Naive thymus-derived CD4-positive, alpha-beta T cell (primary cell): ENCODE results near the gene CKAP5. TPM values are rescaled to one million over a fixed set of nuclear protein-coding genes. Genes with fewer than 3 reads are reported as not detected.

ENCODE experiments used
- ATAC-seq: fragments of 150-1000 bp; cut with Tn5 transposase; 2 replicates; pipeline ENCODE4 v1.10.0; 2021; ENCODE audit warnings: mild to moderate bottlenecking, moderate library complexity
- CTCF ChIA-PET: fragments of 350-600 bp; sonication (Branson Sonifier 250); formaldehyde crosslinking; loops from one replicate; lab custom pipeline; 2021; ENCODE audit warnings: antibody characterized with exemption; lab: Charles Lee
- POLR2A ChIA-PET: fragments of 350-600 bp; sonication (Branson Sonifier 250); formaldehyde crosslinking; loops from one replicate; lab custom pipeline; 2021; ENCODE audit warnings: antibody characterized with exemption, inconsistent platforms; lab: Charles Lee
- DNase-seq, 9 donors: peaks; one replicate each; pipeline versions ENCODE4 v3.0.0 to v3.0.0-alpha.2; 2020 to 2022; ENCODE audit warnings: mixed read lengths in 1 of 9
- H3K27ac ChIP-seq: one replicate; pipeline ENCODE4 v1.7.0; 2013; ENCODE audit warnings: mild to moderate bottlenecking, low read depth, low read length, moderate library complexity
- H3K27me3 ChIP-seq, 2 donors: one replicate each; pipeline ENCODE4 v1.7.0; 2013; ENCODE audit warnings: low read length in 2 of 2, mild to moderate bottlenecking in 2 of 2, moderate library complexity in 2 of 2; ENCODE audit not compliant: control insufficient read depth in 2 of 2, insufficient read depth in 2 of 2
- H3K36me3 ChIP-seq, 3 experiments: 1 replicate in 2 of 3; 2 replicates in 1 of 3; pipeline ENCODE4 v1.7.0; 2013; ENCODE audit warnings: low read length in 3 of 3, mild to moderate bottlenecking in 3 of 3, moderate library complexity in 1 of 3; ENCODE audit not compliant: insufficient read depth in 3 of 3, control insufficient read depth in 2 of 3
- H3K4me1 ChIP-seq, 2 donors: one replicate each; pipeline ENCODE4 v1.7.0; 2013; ENCODE audit warnings: low read length in 2 of 2, mild to moderate bottlenecking in 2 of 2, moderate library complexity in 1 of 2; ENCODE audit not compliant: control insufficient read depth in 2 of 2, insufficient read depth in 2 of 2
- H3K4me3 ChIP-seq: 2 replicates; pipeline ENCODE4 v1.7.0; 2013; ENCODE audit warnings: mild to moderate bottlenecking, low read length
- H3K9me3 ChIP-seq, 3 experiments: 1 replicate in 2 of 3; 2 replicates in 1 of 3; pipeline ENCODE4 v1.7.0; 2013; ENCODE audit warnings: low read length in 3 of 3; ENCODE audit not compliant: control insufficient read depth in 2 of 3
- H3K27ac Mint-ChIP-seq, 9 donors: one replicate each; pipeline ENCODE4 v1.8.0; 2020 to 2022; ENCODE audit warnings: mixed read lengths in 9 of 9, mild to moderate bottlenecking in 8 of 9, moderate library complexity in 5 of 9, inconsistent platforms in 2 of 9
- H3K27me3 Mint-ChIP-seq, 5 donors: one replicate each; pipeline ENCODE4 v1.8.0; 2021 to 2022; ENCODE audit warnings: mixed read lengths in 5 of 5, mild to moderate bottlenecking in 1 of 5
- H3K36me3 Mint-ChIP-seq, 5 donors: one replicate each; pipeline ENCODE4 v1.8.0; 2020 to 2022; ENCODE audit warnings: mixed read lengths in 5 of 5, mild to moderate bottlenecking in 3 of 5, inconsistent platforms in 1 of 5
- H3K4me1 Mint-ChIP-seq, 7 donors: one replicate each; pipeline ENCODE4 v1.8.0; 2020 to 2022; ENCODE audit warnings: mixed read lengths in 7 of 7, mild to moderate bottlenecking in 3 of 7, inconsistent platforms in 1 of 7
- H3K4me3 Mint-ChIP-seq, 10 donors: one replicate each; pipeline ENCODE4 v1.8.0; 2020 to 2022; ENCODE audit warnings: mild to moderate bottlenecking in 10 of 10, mixed read lengths in 10 of 10, moderate library complexity in 6 of 10, inconsistent platforms in 2 of 10
- H3K9me3 Mint-ChIP-seq, 11 donors: one replicate each; pipeline ENCODE4 v1.8.0; 2020 to 2022; ENCODE audit warnings: mixed read lengths in 11 of 11, mild to moderate bottlenecking in 4 of 11, inconsistent platforms in 1 of 11, moderate library complexity in 1 of 11
- intact Hi-C, 2 donors: fragments of 100-400 bp; cut with micrococcal nuclease; formaldehyde crosslinking; loops; one replicate each; pipeline ENCODE4 v1.15.1; 2023
- polyA plus RNA-seq, 2 donors: library from polyadenylated mRNA; unstranded; fragments of 300-500 nt; fragmentation: Illumina TruSeq; gene quantifications; one replicate each; pipeline ENCODE4 v1.2.3, GENCODE V29; 2021
- total RNA-seq, 6 experiments: library from RNA in 5 of 6; stranded (reverse) in 5 of 6; gene quantifications; 1 replicate in 5 of 6; 2 replicates in 1 of 6; pipeline ENCODE4 v1.2.3 and lab custom pipeline; 2021 to 2026

CKAP5 gene
- total and polyA plus RNA-seq, 7 experiments from 2014 or later, result 10.9 to 126 (median 45.2) TPM

DNA sequence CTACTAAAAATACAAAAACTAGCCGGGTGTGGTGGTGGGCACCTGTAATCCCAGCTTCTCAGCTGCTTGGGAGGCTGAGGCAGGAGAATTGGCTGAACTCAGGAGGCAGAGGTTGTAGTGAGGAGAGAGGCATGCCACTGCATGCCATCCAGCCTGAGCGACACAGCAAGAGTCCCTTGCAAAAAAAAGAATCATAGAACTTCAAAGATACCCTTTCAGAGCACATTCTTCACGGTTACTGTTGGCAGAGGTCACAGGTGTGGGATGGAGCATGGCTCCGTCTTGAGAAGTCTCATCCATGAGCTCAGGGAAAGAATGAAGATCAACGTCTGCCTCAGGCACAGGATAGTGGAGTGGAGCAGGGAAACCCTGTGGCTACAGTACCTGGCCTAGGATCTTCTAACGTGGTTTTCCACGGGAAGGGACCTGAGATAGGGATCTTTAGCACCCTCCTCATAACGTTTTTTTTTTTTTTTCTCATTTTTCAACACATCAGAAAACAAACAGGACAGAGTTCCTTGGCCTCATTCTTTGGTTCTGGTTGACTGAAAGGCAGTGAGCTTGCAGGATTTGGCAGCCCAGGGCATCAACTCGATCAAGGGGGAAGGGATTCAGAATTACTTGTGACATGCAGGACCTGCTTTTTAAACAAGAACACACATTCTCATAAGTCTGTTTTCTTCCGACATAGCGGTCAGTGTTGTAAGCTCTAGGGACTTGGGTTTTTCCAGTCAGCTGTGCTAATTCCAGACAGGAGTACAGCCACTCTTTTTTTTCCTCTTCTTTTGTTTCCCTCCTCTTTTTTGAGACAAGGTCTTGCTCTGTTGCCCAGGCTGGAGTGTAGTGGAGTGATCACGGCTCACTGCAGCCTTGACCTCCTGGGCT is 104.2 kb downstream of the CKAP5 start:
- Histone ChIP-seq H3K9me3 (no peaks in the 10 kb centered on the region), H3K36me3 (peaks cover 0 to 51% (median 3%) of the 10 kb centered on the region in 3 experiments), H3K4me3 (no peak overlapping the region), H3K27ac (no peak overlapping the region), H3K4me1 (no peaks in the 10 kb centered on the region), H3K27me3 (no peaks in the 10 kb centered on the region)
- POLR2A ChIA-PET, result no interaction called here
- CTCF ChIA-PET, result no interaction called here
- peak overlapping the region in 1 of 10 donors; percentile 14 for H3K4me3 Mint-ChIP-seq
- H3K9me3 Mint-ChIP-seq, result peaks cover 0 to 2% (median 0%) of the 10 kb centered on the region in 11 donors
- ATAC-seq (no peak), DNase-seq (no peak)
- H3K27ac Mint-ChIP-seq, result peak overlapping the region in 4 of 9 donors; percentile 9 to 57 (median 32)
- intact Hi-C loops, result no loop called here
- peaks cover 13 to 36% (median 19%) of the 10 kb centered on the region in 5 donors for H3K36me3 Mint-ChIP-seq
- H3K27me3 Mint-ChIP-seq, result no peaks in the 10 kb centered on the region
- H3K4me1 Mint-ChIP-seq, result no peaks in the 10 kb centered on the region

DNA sequence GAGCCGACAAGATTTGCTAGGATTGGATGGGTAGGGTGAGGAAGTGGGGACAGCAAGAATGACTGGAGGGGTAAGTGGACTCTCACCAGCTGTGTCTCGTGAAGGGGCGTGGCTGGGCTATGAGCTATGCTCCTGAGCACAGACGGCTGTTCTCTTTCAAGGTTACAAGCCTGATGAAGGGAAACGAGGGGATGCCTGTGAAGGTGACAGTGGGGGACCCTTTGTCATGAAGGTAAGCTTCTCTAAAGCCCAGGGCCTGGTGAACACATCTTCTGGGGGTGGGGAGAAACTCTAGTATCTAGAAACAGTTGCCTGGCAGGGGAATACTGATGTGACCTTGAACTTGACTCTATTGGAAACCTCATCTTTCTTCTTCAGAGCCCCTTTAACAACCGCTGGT is 107.2 kb downstream of the CKAP5 start:
- Mint-ChIP-seq H3K27me3 (no peaks in the 10 kb centered on the region), H3K9me3 (peaks cover 0 to 2% (median 0%) of the 10 kb centered on the region in 11 donors), H3K27ac (peak overlapping the region in 1 of 9 donors; percentile 38), H3K4me1 (no peaks in the 10 kb centered on the region), H3K36me3 (peaks cover 9 to 23% (median 14%) of the 10 kb centered on the region in 5 donors), H3K4me3 (no peak overlapping the region)
- intact Hi-C loops, result no loop called here
- no peak for DNase-seq
- H3K27me3 ChIP-seq, result no peaks in the 10 kb centered on the region
- no peak overlapping the region for H3K27ac ChIP-seq
- ChIA-PET POLR2A (no interaction called here), CTCF (no interaction called here)
- H3K4me1 ChIP-seq, result no peaks in the 10 kb centered on the region
- H3K36me3 ChIP-seq, result peaks cover 0 to 22% (median 0%) of the 10 kb centered on the region in 3 experiments
- no peaks in the 10 kb centered on the region for H3K9me3 ChIP-seq
- H3K4me3 ChIP-seq, result no peak overlapping the region
- ATAC-seq, result no peak

DNA sequence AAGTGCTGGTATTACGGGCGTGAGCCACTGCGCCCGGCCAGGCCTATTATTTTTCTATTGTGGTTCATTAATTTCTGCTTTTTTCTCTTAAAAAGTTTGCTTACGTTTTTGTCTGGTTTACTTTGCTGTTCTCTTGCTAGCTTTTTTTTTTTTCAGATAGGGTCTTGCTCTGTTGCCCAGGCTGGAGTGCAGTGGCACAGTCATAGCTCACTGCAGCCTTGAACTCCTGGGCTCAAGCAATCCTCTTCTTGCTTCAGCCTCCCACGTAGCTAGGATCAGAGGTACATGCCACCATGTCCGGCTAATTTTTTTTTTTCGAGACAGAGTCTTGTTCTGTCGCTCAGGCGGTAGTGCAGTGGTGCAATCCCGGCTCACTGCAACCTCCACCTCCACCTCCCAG is 108.4 kb downstream of the CKAP5 start:
- peaks cover 3 to 16% (median 9%) of the 10 kb centered on the region in 5 donors for H3K36me3 Mint-ChIP-seq
- no peak overlapping the region for H3K4me3 ChIP-seq

DNA sequence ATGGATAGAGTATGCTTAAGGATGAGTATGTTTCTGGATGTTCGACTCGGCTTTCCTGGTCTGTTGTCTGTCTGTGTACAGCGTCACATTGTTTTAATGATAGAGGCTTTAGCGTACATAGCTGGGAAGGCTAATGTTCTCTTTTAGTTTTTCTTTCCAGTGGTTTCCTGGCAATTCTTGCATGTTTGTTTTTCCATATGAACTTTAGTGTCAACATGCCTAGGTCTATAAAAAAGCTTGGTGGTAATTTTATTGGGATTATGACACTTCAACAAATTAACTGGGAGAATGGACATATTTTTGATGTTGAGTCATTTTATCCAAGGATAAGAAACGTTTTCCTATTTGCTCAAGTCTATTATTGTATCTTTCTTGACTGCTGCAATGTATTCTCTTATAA is 109.5 kb downstream of the CKAP5 start:
- Mint-ChIP-seq H3K4me3 (no peak overlapping the region), H3K27me3 (no peaks in the 10 kb centered on the region), H3K27ac (no peak overlapping the region), H3K4me1 (no peaks in the 10 kb centered on the region), H3K36me3 (peaks cover 0 to 6% (median 1%) of the 10 kb centered on the region in 5 donors), H3K9me3 (peaks cover 0 to 2% (median 0%) of the 10 kb centered on the region in 11 donors)
- ATAC-seq, result no peak
- POLR2A ChIA-PET, result no interaction called here
- Histone ChIP-seq H3K36me3 (peaks cover 0 to 1% (median 0%) of the 10 kb centered on the region in 3 experiments), H3K27ac (no peak overlapping the region), H3K9me3 (no peaks in the 10 kb centered on the region), H3K4me1 (no peaks in the 10 kb centered on the region), H3K4me3 (no peak overlapping the region), H3K27me3 (no peaks in the 10 kb centered on the region)
- intact Hi-C loops, result no loop called here
- DNase-seq, result no peak
- CTCF ChIA-PET, result no interaction called here

More for the DNA sequence above, 108.4 kb downstream of the CKAP5 start:
- no peaks in the 10 kb centered on the region for H3K9me3 ChIP-seq
- peaks cover 0 to 11% (median 0%) of the 10 kb centered on the region in 3 experiments for H3K36me3 ChIP-seq
- H3K27ac ChIP-seq, result no peak overlapping the region
- ATAC-seq (no peak), DNase-seq (no peak)
- ChIA-PET POLR2A (no interaction called here), CTCF (no interaction called here)
- H3K4me1 ChIP-seq, result no peaks in the 10 kb centered on the region
- Mint-ChIP-seq H3K27me3 (no peaks in the 10 kb centered on the region), H3K4me1 (no peaks in the 10 kb centered on the region), H3K27ac (no peak overlapping the region), H3K4me3 (no peak overlapping the region), H3K9me3 (peaks cover 0 to 2% (median 0%) of the 10 kb centered on the region in 11 donors)
- no peaks in the 10 kb centered on the region for H3K27me3 ChIP-seq
- intact Hi-C loops, result no loop called here

DNA sequence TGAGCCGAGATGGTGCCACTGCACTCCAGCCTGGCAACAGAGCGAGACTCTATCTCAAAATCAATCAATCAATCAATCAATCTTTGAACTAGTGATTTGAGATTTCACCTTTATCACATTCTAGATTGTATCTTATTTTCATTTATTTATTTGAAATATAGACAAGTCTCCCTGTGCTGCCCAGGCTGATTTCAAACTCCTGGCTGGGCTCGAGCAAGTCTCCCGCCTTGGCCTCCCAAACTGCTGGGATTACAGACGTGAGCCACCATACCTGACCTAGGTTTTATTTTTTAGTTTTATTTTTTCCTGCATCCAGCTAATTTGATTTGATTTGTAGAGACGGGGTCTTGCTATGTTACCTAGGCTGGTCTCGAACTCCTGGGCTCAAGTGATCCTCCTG is 109.9 kb downstream of the CKAP5 start:
- CTCF ChIA-PET, result no interaction called here
- H3K9me3 ChIP-seq, result no peaks in the 10 kb centered on the region
- no peak overlapping the region for H3K27ac Mint-ChIP-seq
- no peaks in the 10 kb centered on the region for H3K36me3 ChIP-seq
- no peak overlapping the region for H3K4me3 ChIP-seq
- peaks cover 0 to 2% (median 0%) of the 10 kb centered on the region in 11 donors for H3K9me3 Mint-ChIP-seq
- DNase-seq (no peak), ATAC-seq (no peak)
- no peaks in the 10 kb centered on the region for H3K4me1 ChIP-seq
- no peak overlapping the region for H3K4me3 Mint-ChIP-seq
- no peak overlapping the region for H3K27ac ChIP-seq
- POLR2A ChIA-PET, result no interaction called here
- no peaks in the 10 kb centered on the region for H3K27me3 Mint-ChIP-seq
- H3K4me1 Mint-ChIP-seq, result no peaks in the 10 kb centered on the region
- intact Hi-C loops, result no loop called here
- peaks cover 0 to 3% (median 0%) of the 10 kb centered on the region in 5 donors for H3K36me3 Mint-ChIP-seq
- H3K27me3 ChIP-seq, result no peaks in the 10 kb centered on the region

DNA sequence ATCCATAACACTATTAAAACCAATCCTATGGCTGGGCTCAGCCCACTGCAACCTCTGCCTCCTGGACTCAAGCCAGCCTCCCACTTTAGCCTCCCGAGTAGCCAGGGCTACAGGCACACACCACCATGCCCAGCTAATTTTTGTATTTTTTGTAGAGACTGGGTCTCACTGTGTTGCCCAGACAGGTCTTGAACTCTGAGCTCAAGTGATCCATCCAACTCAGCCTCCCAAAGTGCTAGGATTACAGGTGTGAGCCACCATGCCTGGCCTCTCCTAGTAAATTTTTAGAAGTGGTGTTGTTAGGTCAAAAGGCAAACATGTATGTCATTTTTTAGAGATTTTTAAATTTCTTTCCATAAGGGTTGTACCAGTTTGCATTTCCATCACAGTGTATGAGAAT is 112.8 kb downstream of the CKAP5 start:
- H3K36me3 Mint-ChIP-seq, result no peaks in the 10 kb centered on the region
- ChIA-PET POLR2A (no interaction called here), CTCF (no interaction called here)
- Histone ChIP-seq H3K4me1 (no peaks in the 10 kb centered on the region), H3K27me3 (no peaks in the 10 kb centered on the region), H3K9me3 (no peaks in the 10 kb centered on the region), H3K4me3 (no peak overlapping the region), H3K27ac (no peak overlapping the region), H3K36me3 (no peaks in the 10 kb centered on the region)
- no peaks in the 10 kb centered on the region for H3K9me3 Mint-ChIP-seq
- DNase-seq (no peak), ATAC-seq (no peak)
- intact Hi-C loops, result no loop called here
- H3K27me3 Mint-ChIP-seq, result no peaks in the 10 kb centered on the region
- H3K4me1 Mint-ChIP-seq, result no peaks in the 10 kb centered on the region
- H3K4me3 Mint-ChIP-seq, result no peak overlapping the region
- H3K27ac Mint-ChIP-seq, result no peak overlapping the region

DNA sequence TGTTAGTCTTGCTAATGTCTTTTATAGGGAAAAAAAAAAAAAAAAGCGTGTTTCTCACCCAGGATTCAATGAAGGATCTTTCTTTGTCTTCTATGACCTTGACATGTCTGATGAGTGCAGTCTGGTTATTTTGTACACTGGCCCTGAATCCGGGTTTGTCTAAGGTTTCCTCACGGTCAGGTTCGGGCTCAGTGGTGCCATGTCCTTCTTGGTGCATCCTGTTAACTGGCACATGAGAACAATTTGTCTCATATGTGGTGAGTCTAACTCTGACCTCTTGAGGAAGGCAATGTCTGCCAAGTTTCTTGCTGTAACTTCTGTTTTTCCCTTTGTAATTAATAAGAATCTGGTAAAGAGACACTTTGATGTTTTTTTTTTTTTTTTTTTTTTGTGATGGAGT is 114.5 kb downstream of the CKAP5 start:
- no peak overlapping the region for H3K4me3 Mint-ChIP-seq
- POLR2A ChIA-PET, result no interaction called here
- CTCF ChIA-PET, result no interaction called here

More for the DNA sequence above, 114.5 kb downstream of the CKAP5 start:
- Histone ChIP-seq H3K36me3 (no peaks in the 10 kb centered on the region), H3K4me3 (no peak overlapping the region), H3K9me3 (no peaks in the 10 kb centered on the region), H3K27ac (no peak overlapping the region), H3K4me1 (no peaks in the 10 kb centered on the region), H3K27me3 (no peaks in the 10 kb centered on the region)
- no peaks in the 10 kb centered on the region for H3K4me1 Mint-ChIP-seq
- H3K27ac Mint-ChIP-seq, result no peak overlapping the region
- H3K36me3 Mint-ChIP-seq, result no peaks in the 10 kb centered on the region
- DNase-seq, result no peak
- intact Hi-C loops, result no loop called here
- no peaks in the 10 kb centered on the region for H3K9me3 Mint-ChIP-seq
- H3K27me3 Mint-ChIP-seq, result no peaks in the 10 kb centered on the region
- no peak for ATAC-seq
